Stomach (tissue), 9 donors: Measurements from ENCODE around the gene UHRF2. TPM values are rescaled to one million over a fixed set of nuclear protein-coding genes. Genes with fewer than 3 reads are reported as not detected.

ENCODE experiments used
- DNase-seq, 2 donors: peaks; one replicate each; pipeline versions ENCODE4 v3.0.0 to v3.0.0-alpha.2; 2013 to 2019
- H3K27ac ChIP-seq, 5 donors: fragments of 200-600 bp in 4 of 5; sonication (generic) in 4 of 5; one replicate each; pipeline ENCODE4 v1.5.1; 2013 to 2019; ENCODE audit warnings: mild to moderate bottlenecking in 1 of 5, moderate library complexity in 1 of 5
- H3K27me3 ChIP-seq, 3 donors: fragments of 200-600 bp; sonication (generic); one replicate each; pipeline ENCODE4 v1.5.1; 2017 to 2019; ENCODE audit warnings: mixed run types in 1 of 3
- H3K36me3 ChIP-seq, 4 donors: fragments of 200-600 bp; sonication (generic); 1 replicate in 3 of 4; 2 replicates in 1 of 4; pipeline ENCODE4 v1.5.1; 2016 to 2019
- H3K4me1 ChIP-seq, 4 donors: fragments of 200-600 bp; sonication (generic); one replicate each; pipeline ENCODE4 v1.5.1; 2016 to 2019
- H3K4me3 ChIP-seq, 4 donors: fragments of 200-600 bp; sonication (generic) in 3 of 4; one replicate each; pipeline ENCODE4 v1.5.1; 2016 to 2019; ENCODE audit warnings: mild to moderate bottlenecking in 1 of 4
- H3K9me3 ChIP-seq, 4 donors: fragments of 200-600 bp; sonication (generic); one replicate each; pipeline ENCODE4 v1.5.1; 2016 to 2019
- EP300 ChIP-seq: sonication (generic); formaldehyde crosslinking; IDR thresholded peaks from one replicate; pipeline ENCODE4 v1.6.1; 2017; ENCODE audit warnings: antibody characterized with exemption
- POLR2A ChIP-seq, 4 donors: fragments of 450-650 bp; IDR thresholded peaks; one replicate each; pipeline ENCODE4 v1.6.1; 2016; ENCODE audit warnings: antibody characterized with exemption in 4 of 4, control low read depth in 2 of 4, mild to moderate bottlenecking in 1 of 4, moderate library complexity in 1 of 4
- POLR2AphosphoS5 ChIP-seq, 3 donors: sonication (generic); formaldehyde crosslinking; IDR thresholded peaks; one replicate each; pipeline ENCODE4 v1.6.1; 2016; ENCODE audit warnings: antibody characterized with exemption in 3 of 3
- WGBS, 5 donors: extraction: QIAGEN DNeasy Blood & Tissue Kit in 3 of 5; methylation state at CpG; one replicate each; pipeline versions ENCODE4 v1.1.5 to v1.1.7; 2013 to 2018; 5-methylcytosine and 5-hydroxymethylcytosine counted together
- intact Hi-C: fragments of 100-400 bp; cut with DNase I; formaldehyde crosslinking; loops from one replicate; pipeline ENCODE4 v1.15.1; 2023; ENCODE audit warnings: low total_unique reads
- polyA plus RNA-seq, 3 donors: library from polyadenylated mRNA; stranded (reverse); fragments of 200-250 nt; gene quantifications; one replicate each; pipeline ENCODE4 v1.2.3, GENCODE V29; 2013
- total RNA-seq, 5 donors: library from RNA; depleted of rRNA; stranded (reverse); fragments of >200 nt; gene quantifications; one replicate each; pipeline versions ENCODE4 v1.1.0 to v1.2.3, GENCODE V29; 2014 to 2016
- TF ChIP-seq, protein P1 (sequence below), 7 experiments: fragments of 450-650 bp in 4 of 7; fragments of 200-600 bp in 3 of 7; sonication (generic) in 3 of 7; IDR thresholded peaks; one replicate each; pipeline ENCODE4 v1.5.1; 2016 to 2019; ENCODE audit warnings: antibody characterized with exemption in 7 of 7, control low read depth in 2 of 7, mild to moderate bottlenecking in 1 of 7
- donor health status: healthy with polysubstance abuse.
- donor health status: Bipolar disorder and iron deficiency.
- donor health status: healthy.

The UHRF2 gene
- total and polyA plus RNA-seq, 8 donors: 9.4 to 114 (median 49.3) TPM

DNA sequence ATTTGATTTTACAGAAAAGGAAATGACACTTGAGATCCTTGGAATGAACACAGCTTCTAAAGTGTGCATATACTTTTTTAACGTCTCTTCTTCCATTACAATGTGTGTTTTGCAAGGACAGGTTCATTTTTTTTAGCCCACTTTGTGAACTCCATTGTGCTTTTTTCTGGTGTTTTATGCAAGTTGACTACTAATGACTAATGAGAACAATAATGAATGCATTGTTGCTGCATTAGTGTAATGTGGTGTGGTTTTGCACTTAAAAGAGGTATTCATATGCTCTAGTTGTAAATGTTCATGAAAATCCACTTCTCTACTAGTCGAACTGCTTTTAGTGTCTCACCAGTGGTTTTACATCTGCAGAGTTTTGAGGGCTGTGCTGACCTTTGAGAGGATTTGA is 93.6 kb downstream of the UHRF2 start:
- Histone ChIP-seq H3K27me3 (no peaks in the 10 kb centered on the region), H3K36me3 (peaks cover 17 to 68% (median 62%) of the 10 kb centered on the region in 4 donors), H3K27ac (no peak overlapping the region), H3K4me1 (no peaks in the 10 kb centered on the region), H3K9me3 (no peaks in the 10 kb centered on the region), H3K4me3 (no peak overlapping the region)
- TF ChIP-seq EP300: no peak
- TF ChIP-seq, protein P1, sequence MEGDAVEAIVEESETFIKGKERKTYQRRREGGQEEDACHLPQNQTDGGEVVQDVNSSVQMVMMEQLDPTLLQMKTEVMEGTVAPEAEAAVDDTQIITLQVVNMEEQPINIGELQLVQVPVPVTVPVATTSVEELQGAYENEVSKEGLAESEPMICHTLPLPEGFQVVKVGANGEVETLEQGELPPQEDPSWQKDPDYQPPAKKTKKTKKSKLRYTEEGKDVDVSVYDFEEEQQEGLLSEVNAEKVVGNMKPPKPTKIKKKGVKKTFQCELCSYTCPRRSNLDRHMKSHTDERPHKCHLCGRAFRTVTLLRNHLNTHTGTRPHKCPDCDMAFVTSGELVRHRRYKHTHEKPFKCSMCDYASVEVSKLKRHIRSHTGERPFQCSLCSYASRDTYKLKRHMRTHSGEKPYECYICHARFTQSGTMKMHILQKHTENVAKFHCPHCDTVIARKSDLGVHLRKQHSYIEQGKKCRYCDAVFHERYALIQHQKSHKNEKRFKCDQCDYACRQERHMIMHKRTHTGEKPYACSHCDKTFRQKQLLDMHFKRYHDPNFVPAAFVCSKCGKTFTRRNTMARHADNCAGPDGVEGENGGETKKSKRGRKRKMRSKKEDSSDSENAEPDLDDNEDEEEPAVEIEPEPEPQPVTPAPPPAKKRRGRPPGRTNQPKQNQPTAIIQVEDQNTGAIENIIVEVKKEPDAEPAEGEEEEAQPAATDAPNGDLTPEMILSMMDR (IDR thresholded peaks at IDR 0.05): no peak
- no peak for TF ChIP-seq POLR2A (IDR thresholded peaks at IDR 0.05)
- no peak for TF ChIP-seq POLR2AphosphoS5 (IDR thresholded peaks at IDR 0.05)
- intact Hi-C loops: no loop called here
- no peak for DNase-seq
- WGBS, 5 donors: 87 to 93% (median 89%) methylated on average over 2 of the region's 2 CpGs

DNA sequence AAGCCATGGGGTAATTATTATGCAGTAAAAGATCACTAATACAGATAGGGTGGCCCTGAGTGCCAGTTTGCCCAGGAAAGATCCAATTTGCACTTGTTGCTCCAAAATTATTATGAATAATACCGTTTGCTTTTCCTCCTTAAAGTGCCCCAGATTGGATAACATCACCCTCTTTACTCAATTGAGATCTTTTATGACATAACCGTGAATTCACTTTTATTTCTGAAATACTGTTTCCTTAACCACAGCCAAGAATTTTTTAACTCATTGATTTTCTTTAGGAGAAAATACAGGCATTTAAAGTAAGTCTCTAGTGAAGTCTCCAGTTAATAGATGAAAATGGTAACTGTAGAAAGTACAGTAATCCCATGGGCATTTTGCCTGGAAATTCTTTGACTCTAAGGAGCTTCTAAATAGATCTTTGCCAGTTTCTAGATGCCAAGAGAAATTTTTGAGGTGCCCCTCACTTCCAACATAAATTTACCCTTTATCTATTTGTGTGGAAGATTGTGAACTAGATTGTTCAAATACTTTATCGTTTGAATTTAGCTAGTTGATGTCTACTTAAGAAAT is 99.2 kb downstream of the UHRF2 start:
- Histone ChIP-seq H3K9me3 (no peaks in the 10 kb centered on the region), H3K27me3 (no peaks in the 10 kb centered on the region), H3K4me3 (no peak overlapping the region), H3K36me3 (peaks cover 4 to 18% (median 8%) of the 10 kb centered on the region in 4 donors), H3K4me1 (no peaks in the 10 kb centered on the region), H3K27ac (no peak overlapping the region)
- DNase-seq: no peak
- 59 to 78% (median 77%) methylated on average over 3 of the region's 3 CpGs for WGBS, 5 donors
- no peak for TF ChIP-seq POLR2AphosphoS5 (IDR thresholded peaks at IDR 0.05)
- TF ChIP-seq, protein P1 (IDR thresholded peaks at IDR 0.05): no peak
- no peak for TF ChIP-seq POLR2A (IDR thresholded peaks at IDR 0.05)
- TF ChIP-seq EP300: no peak
- intact Hi-C loops: no loop called here

DNA sequence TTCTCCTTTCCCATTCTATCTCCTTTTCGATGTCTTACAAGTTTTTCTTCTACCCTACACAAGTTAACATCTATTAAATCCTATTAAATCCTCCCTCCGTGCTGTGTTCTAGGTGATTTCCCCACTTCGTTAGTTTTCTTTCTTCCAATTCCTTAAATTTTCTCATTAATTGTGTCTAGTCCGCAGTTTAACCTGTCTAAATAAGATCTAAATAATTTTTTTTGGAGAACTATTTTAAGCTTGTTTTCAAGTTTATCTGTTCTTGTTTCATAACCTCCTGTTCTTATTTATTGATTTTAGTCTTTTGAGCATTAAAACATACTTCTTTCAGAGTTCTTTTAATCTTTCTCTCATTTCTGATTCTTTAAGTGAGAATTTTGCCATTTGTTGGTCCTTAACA is 109.3 kb downstream of the UHRF2 start:
- intact Hi-C loops: no loop called here
- Histone ChIP-seq H3K9me3 (peaks cover 7 to 25% (median 15%) of the 10 kb centered on the region in 4 donors), H3K27ac (no peak overlapping the region), H3K36me3 (peaks cover 0 to 26% (median 5%) of the 10 kb centered on the region in 4 donors), H3K4me1 (no peaks in the 10 kb centered on the region), H3K27me3 (no peaks in the 10 kb centered on the region), H3K4me3 (no peak overlapping the region)
- DNase-seq: no peak
- TF ChIP-seq EP300: no peak
- TF ChIP-seq POLR2A (IDR thresholded peaks at IDR 0.05): no peak
- TF ChIP-seq, protein P1 (IDR thresholded peaks at IDR 0.05): no peak
- no peak for TF ChIP-seq POLR2AphosphoS5 (IDR thresholded peaks at IDR 0.05)
- 96 to 99% (median 98%) methylated on average over 4 of the region's 4 CpGs for WGBS, 5 donors

DNA sequence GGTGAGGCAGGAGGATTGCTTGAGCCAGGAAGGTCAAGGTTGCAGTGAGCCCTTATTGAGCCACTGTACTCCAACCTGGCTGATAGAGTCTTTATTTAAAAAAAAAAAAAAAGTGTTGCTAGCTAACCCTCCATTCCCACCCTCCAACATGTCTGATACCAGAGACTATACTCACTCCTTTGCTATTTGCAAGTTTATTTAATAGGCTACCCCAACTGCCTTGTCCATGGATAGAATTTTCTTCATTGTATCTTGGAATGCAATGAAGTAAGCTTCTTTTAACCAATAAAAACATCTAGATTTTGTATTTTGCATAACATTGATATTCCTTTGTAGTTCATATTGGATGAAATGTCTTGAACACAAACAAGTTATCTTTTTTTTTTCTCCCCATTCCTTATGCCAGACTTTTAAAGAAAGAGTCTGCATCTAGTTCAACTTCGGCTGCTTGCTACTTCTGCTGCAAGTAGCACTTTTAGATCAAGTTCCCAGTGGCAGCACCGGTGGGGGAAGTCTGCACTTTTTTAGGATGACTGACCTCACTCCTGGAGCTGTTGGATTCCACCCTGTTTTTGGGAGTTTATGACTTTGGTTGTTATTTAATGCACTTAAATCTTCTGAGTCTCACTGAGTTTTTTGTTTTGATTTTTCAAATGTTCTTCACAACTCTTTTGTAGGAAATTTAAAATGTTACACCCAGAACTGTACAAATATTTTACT is 112.5 kb downstream of the UHRF2 start:
- no peaks in the 10 kb centered on the region for H3K27me3 ChIP-seq
- intact Hi-C loops: no loop called here
- no peak for TF ChIP-seq POLR2A (IDR thresholded peaks at IDR 0.05)
- no peak for TF ChIP-seq EP300
- TF ChIP-seq, protein P1 (IDR thresholded peaks at IDR 0.05): no peak
- no peak for TF ChIP-seq POLR2AphosphoS5 (IDR thresholded peaks at IDR 0.05)
- 41 to 52% (median 46%) methylated on average over 2 of the region's 2 CpGs for WGBS, 5 donors
- H3K4me3 ChIP-seq: no peak overlapping the region
- H3K4me1 ChIP-seq: no peaks in the 10 kb centered on the region
- H3K9me3 ChIP-seq: peaks cover 7 to 23% (median 15%) of the 10 kb centered on the region in 4 donors
- DNase-seq: no peak
- H3K27ac ChIP-seq: no peak overlapping the region
- H3K36me3 ChIP-seq: peaks cover 0 to 18% (median 5%) of the 10 kb centered on the region in 4 donors
